Activated T-cell treated with anti-CD3 and anti-CD28 coated beads, Interleukin-2, amount 50 U/mL, for 72 hours (primary cell): ENCODE results near the gene COMMD9. TPM values are rescaled to one million over a fixed set of nuclear protein-coding genes. Genes with fewer than 3 reads are reported as not detected.

Experiments
- ATAC-seq, 2 donors: fragments of 150-1000 bp; cut with Tn5 transposase; replicated peaks in 1 of 2; 2 replicates each; pipeline ENCODE4 v1.10.0; 2021; ENCODE audit warnings: moderate library complexity in 2 of 2, mild to moderate bottlenecking in 1 of 2
- DNase-seq, 2 donors: peaks; one replicate each; pipeline ENCODE4 v3.0.0; 2021 to 2022; ENCODE audit warnings: mixed read lengths in 1 of 2
- H3K27ac Mint-ChIP-seq: one replicate; pipeline ENCODE4 v1.8.0; 2022; ENCODE audit warnings: mild to moderate bottlenecking, moderate library complexity, mixed read lengths
- H3K27me3 Mint-ChIP-seq: one replicate; pipeline ENCODE4 v1.8.0; 2022; ENCODE audit warnings: low read depth, mixed read lengths
- H3K36me3 Mint-ChIP-seq, 2 donors: one replicate each; pipeline ENCODE4 v1.8.0; 2022; ENCODE audit warnings: mixed read lengths in 2 of 2, mild to moderate bottlenecking in 1 of 2; ENCODE audit not compliant: insufficient read depth in 2 of 2
- H3K4me1 Mint-ChIP-seq: one replicate; pipeline ENCODE4 v1.8.0; 2022; ENCODE audit warnings: low read depth, mixed read lengths
- H3K4me3 Mint-ChIP-seq, 2 donors: one replicate each; pipeline ENCODE4 v1.8.0; 2022; ENCODE audit warnings: mild to moderate bottlenecking in 2 of 2, mixed read lengths in 2 of 2, moderate library complexity in 2 of 2
- H3K9me3 Mint-ChIP-seq, 2 donors: one replicate each; pipeline ENCODE4 v1.8.0; 2022; ENCODE audit warnings: mixed read lengths in 2 of 2
- total RNA-seq, 2 donors: library from RNA; stranded (reverse); gene quantifications; one replicate each; pipeline ENCODE4 v1.2.3, GENCODE V29; 2022

COMMD9 gene
- total RNA-seq, 2 donors from 2014 or later = 25.7 to 26.7 TPM

DNA sequence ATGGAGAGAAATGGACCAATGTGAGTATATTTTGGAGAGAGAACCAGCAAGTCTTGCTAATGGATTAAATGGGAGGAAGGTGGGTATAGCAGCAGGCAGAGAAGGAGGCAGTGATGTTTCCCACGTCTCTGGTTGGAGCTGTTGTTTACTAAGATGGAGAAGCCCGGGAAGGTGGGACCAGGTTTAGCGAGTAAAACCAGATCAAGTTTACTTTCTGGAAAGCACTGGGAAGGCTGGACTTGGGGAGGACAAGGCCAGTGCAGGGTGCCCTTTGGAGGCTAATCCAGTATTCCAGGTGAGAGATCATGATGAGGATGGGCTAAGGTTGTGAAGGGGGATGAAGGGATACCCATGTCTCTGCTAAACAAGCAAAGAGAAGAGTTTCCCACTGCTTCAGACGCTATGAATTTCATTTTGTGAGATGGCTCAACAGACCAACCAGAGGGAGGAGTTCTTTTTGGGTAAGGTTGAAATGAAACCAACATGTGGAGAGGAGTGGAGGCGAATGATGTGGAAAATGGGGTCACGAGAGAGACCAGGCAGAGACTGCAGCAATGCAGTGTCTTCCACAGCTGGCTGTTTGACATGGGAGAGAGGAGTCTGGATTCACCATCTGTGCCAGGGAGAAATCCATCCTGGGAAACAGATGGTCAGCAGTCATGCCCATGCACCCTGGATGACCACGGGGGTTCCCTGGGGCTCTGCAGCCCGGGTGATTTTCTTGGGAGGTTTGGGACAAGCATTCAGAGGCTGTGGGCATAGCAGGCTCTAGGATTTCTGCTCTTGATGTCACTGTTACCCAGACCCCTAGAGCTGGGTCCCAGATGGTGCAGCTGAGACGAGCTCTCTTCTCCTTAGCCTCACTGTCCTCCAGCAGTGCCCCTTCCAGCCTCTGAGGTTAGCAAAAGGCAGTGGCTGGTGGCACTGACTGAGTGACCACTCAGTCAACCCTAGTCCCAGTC is 24.9 kb downstream of the COMMD9 start:
- H3K36me3 Mint-ChIP-seq = no peaks in the 10 kb centered on the region
- peaks cover 28% of the 10 kb centered on the region for H3K27me3 Mint-ChIP-seq
- H3K9me3 Mint-ChIP-seq = no peaks in the 10 kb centered on the region
- ATAC-seq (no peak), DNase-seq (no peak)
- H3K4me1 Mint-ChIP-seq = no peaks in the 10 kb centered on the region
- no peak overlapping the region for H3K27ac Mint-ChIP-seq
- no peak overlapping the region for H3K4me3 Mint-ChIP-seq

- Mint-ChIP-seq H3K27ac (no peak overlapping the region), H3K27me3 (peaks cover 48% of the 10 kb centered on the region), H3K4me3 (no peak overlapping the region), H3K9me3 (no peaks in the 10 kb centered on the region), H3K36me3 (no peaks in the 10 kb centered on the region), H3K4me1 (no peaks in the 10 kb centered on the region)
- no peak for ATAC-seq
- DNase-seq = no peak
Observed at GRCh38 chr11:36261094-36261493, 28.1 kb downstream of the COMMD9 start.

GRCh38 chr11:36258730-36259360 is 30.4 kb downstream of the COMMD9 start:
- peak; percentile 18 to 30 for DNase-seq
- H3K4me1 Mint-ChIP-seq = no peaks in the 10 kb centered on the region
- peaks cover 41% of the 10 kb centered on the region for H3K27me3 Mint-ChIP-seq

DNA sequence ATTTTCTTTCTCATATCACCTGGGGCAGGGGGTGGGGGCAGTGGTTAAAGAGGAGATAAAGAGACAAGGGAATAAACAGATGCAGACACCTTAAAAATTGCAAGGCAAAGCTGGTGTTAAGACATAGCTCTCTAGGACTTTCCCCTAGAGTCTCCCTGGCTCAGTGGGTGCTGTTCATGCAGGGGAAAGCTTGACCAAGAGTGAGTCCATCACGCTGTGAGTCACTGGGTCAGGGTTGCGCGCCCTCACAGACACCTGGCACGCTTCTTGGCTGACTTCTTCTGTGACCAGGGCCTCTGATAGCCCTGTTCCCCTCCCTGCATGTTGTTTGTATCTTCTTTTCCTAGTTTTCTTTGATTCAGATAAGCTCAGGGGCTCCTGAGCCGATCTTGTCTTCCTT is 31.9 kb downstream of the COMMD9 start:
- no peaks in the 10 kb centered on the region for H3K4me1 Mint-ChIP-seq
- no peaks in the 10 kb centered on the region for H3K36me3 Mint-ChIP-seq
- peaks cover 47% of the 10 kb centered on the region for H3K27me3 Mint-ChIP-seq
- no peak overlapping the region for H3K4me3 Mint-ChIP-seq
- ATAC-seq (no peak), DNase-seq (no peak)
- no peaks in the 10 kb centered on the region for H3K9me3 Mint-ChIP-seq
- H3K27ac Mint-ChIP-seq = no peak overlapping the region

More at GRCh38 chr11:36258730-36259360, 30.4 kb downstream of the COMMD9 start:
- H3K36me3 Mint-ChIP-seq = no peaks in the 10 kb centered on the region
- H3K4me3 Mint-ChIP-seq = no peak overlapping the region
- ATAC-seq = peak; percentile 39 to 62
- no peaks in the 10 kb centered on the region for H3K9me3 Mint-ChIP-seq
- no peak overlapping the region for H3K27ac Mint-ChIP-seq

- Mint-ChIP-seq H3K27ac (no peak overlapping the region), H3K36me3 (no peaks in the 10 kb centered on the region), H3K4me1 (no peaks in the 10 kb centered on the region), H3K4me3 (no peak overlapping the region), H3K27me3 (peaks cover 47% of the 10 kb centered on the region), H3K9me3 (no peaks in the 10 kb centered on the region)
- ATAC-seq = no peak
- no peak for DNase-seq
Observed at GRCh38 chr11:36254713-36255112, 34.5 kb downstream of the COMMD9 start.

GRCh38 chr11:36253238-36253637 is 36.0 kb downstream of the COMMD9 start:
- Mint-ChIP-seq H3K9me3 (no peaks in the 10 kb centered on the region), H3K4me3 (no peak overlapping the region), H3K27ac (no peak overlapping the region), H3K27me3 (peaks cover 48% of the 10 kb centered on the region), H3K4me1 (peaks cover 8% of the 10 kb centered on the region), H3K36me3 (no peaks in the 10 kb centered on the region)
- DNase-seq = no peak
- ATAC-seq = no peak

- Mint-ChIP-seq H3K4me3 (no peak overlapping the region), H3K27me3 (peaks cover 52% of the 10 kb centered on the region), H3K27ac (no peak overlapping the region), H3K4me1 (peaks cover 8% of the 10 kb centered on the region), H3K36me3 (no peaks in the 10 kb centered on the region), H3K9me3 (no peaks in the 10 kb centered on the region)
- ATAC-seq (no peak), DNase-seq (no peak)
Observed at GRCh38 chr11:36251823-36252222, 37.4 kb downstream of the COMMD9 start.

DNA sequence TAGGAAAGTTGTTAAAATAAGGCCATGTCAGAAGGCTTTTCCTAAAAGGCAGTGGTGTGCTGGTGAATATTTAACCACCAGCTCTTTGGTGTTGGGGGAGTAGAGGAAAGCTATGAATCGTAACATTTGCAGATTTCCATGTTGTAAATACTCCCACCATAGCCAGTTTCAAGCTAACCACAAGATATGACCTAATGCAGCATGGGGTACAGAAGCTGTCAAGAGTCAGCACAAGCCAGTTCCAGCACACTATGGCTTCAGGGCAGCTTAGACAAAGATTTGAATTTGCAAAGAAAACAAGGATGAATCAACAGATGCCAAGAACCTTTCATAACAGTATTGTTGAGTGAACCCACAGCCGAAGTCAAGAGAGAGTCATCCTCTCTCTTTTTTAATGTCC is 40.0 kb downstream of the COMMD9 start:
- peak; percentile 72 to 86 for ATAC-seq

DNA sequence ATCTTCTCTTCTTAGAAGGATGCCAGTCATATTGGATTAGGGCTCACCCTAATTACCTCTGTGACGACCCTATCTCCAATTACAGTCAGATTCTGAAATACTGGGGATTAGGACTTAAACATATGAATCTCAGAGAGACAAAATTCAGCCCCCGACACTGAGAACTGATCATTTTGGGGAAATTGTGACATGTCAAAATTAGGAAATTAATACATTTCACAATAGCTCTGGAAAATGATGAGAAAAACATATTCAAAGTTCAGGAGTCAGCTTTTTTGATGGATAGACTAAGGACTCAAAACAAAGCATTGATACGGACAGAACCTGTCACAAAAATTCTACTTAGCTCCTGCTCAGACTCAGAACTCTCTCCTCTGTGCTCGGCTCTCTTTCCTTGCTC is 40.8 kb downstream of the COMMD9 start:
- Mint-ChIP-seq H3K27me3 (peaks cover 73% of the 10 kb centered on the region), H3K4me3 (no peak overlapping the region), H3K4me1 (peaks cover 8% of the 10 kb centered on the region), H3K27ac (no peak overlapping the region), H3K9me3 (no peaks in the 10 kb centered on the region), H3K36me3 (no peaks in the 10 kb centered on the region)
- ATAC-seq (no peak), DNase-seq (no peak)

More for the DNA sequence above, 40.0 kb downstream of the COMMD9 start:
- H3K27ac Mint-ChIP-seq = no peak overlapping the region
- H3K27me3 Mint-ChIP-seq = peaks cover 76% of the 10 kb centered on the region
- H3K9me3 Mint-ChIP-seq = no peaks in the 10 kb centered on the region
- H3K4me1 Mint-ChIP-seq = peaks cover 8% of the 10 kb centered on the region
- no peaks in the 10 kb centered on the region for H3K36me3 Mint-ChIP-seq
- H3K4me3 Mint-ChIP-seq = no peak overlapping the region
- DNase-seq = no peak

GRCh38 chr11:36247493-36247892 is 41.7 kb downstream of the COMMD9 start:
- no peak for ATAC-seq
- Mint-ChIP-seq H3K9me3 (no peaks in the 10 kb centered on the region), H3K36me3 (no peaks in the 10 kb centered on the region), H3K27ac (no peak overlapping the region), H3K27me3 (peaks cover 74% of the 10 kb centered on the region), H3K4me1 (peaks cover 8% of the 10 kb centered on the region), H3K4me3 (no peak overlapping the region)
- no peak for DNase-seq

GRCh38 chr11:36243641-36244040 is 45.6 kb downstream of the COMMD9 start:
- no peak overlapping the region for H3K4me3 Mint-ChIP-seq
- H3K27me3 Mint-ChIP-seq = peaks cover 58% of the 10 kb centered on the region
- no peak overlapping the region for H3K27ac Mint-ChIP-seq
- ATAC-seq (no peak), DNase-seq (no peak)
- H3K36me3 Mint-ChIP-seq = no peaks in the 10 kb centered on the region
- no peaks in the 10 kb centered on the region for H3K9me3 Mint-ChIP-seq
- no peaks in the 10 kb centered on the region for H3K4me1 Mint-ChIP-seq

- H3K9me3 Mint-ChIP-seq = no peaks in the 10 kb centered on the region
- no peak overlapping the region for H3K4me3 Mint-ChIP-seq
- H3K27me3 Mint-ChIP-seq = peaks cover 48% of the 10 kb centered on the region
- no peak overlapping the region for H3K27ac Mint-ChIP-seq
- no peak for DNase-seq
- no peaks in the 10 kb centered on the region for H3K36me3 Mint-ChIP-seq
- no peak for ATAC-seq
- H3K4me1 Mint-ChIP-seq = no peaks in the 10 kb centered on the region
Observed at GRCh38 chr11:36241497-36241896, 47.7 kb downstream of the COMMD9 start.

DNA sequence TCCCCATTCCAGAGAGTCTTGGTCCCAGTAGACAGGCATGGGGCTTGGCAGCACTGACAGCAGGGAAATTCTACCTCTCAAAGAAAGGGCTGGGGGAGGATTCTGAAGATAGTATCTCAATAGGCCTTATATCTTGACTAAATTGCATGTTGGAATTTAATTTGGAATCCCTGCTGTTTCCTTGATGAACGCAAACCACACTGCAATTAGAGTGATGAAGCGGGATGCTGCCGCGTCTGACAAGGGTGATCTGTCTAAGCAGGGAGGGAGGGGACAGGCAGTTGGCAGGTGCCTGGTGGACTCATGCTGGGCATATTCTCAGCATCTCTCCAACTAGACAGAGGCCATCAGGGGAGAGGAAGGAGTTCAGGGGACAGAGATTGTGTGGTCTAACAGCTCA is 48.4 kb downstream of the COMMD9 start:
- no peak for ATAC-seq
- no peak overlapping the region for H3K27ac Mint-ChIP-seq
- no peaks in the 10 kb centered on the region for H3K4me1 Mint-ChIP-seq
- H3K27me3 Mint-ChIP-seq = peaks cover 44% of the 10 kb centered on the region
- H3K9me3 Mint-ChIP-seq = no peaks in the 10 kb centered on the region
- DNase-seq = no peak
- H3K36me3 Mint-ChIP-seq = no peaks in the 10 kb centered on the region
- H3K4me3 Mint-ChIP-seq = no peak overlapping the region
